ENCODE measurements around the gene HK1.
A peak's percentile ranks its signal among the peaks of the same experiment; 100 is the strongest.

Gene HK1

DNA sequence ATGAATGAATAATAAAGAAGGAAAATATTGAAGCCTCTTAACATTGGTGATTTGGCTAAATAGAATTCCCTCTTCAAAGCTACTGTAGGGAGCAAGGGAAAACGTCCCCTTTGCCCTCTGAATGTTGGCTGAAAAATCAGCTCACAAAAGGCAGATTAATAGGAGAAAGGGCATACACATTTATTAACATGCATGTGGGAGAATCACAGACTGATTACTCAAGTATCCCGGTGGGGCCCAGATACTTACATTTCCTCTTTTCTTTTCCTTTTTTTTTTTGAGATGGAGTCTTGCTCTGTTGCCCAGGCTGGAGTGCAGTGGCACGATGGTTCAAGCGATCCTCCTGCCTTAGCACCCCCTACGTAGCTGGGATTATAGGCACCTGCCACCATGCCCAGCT, 68.5 kb downstream of the HK1 start:
- TF ChIP-seq, protein P1, sequence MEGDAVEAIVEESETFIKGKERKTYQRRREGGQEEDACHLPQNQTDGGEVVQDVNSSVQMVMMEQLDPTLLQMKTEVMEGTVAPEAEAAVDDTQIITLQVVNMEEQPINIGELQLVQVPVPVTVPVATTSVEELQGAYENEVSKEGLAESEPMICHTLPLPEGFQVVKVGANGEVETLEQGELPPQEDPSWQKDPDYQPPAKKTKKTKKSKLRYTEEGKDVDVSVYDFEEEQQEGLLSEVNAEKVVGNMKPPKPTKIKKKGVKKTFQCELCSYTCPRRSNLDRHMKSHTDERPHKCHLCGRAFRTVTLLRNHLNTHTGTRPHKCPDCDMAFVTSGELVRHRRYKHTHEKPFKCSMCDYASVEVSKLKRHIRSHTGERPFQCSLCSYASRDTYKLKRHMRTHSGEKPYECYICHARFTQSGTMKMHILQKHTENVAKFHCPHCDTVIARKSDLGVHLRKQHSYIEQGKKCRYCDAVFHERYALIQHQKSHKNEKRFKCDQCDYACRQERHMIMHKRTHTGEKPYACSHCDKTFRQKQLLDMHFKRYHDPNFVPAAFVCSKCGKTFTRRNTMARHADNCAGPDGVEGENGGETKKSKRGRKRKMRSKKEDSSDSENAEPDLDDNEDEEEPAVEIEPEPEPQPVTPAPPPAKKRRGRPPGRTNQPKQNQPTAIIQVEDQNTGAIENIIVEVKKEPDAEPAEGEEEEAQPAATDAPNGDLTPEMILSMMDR (conservative IDR thresholded peaks at IDR 0.05; ENCODE audit: low read depth, low read length): no peak
- no peak for DNase-seq (ENCODE audit: low read depth)

DNA sequence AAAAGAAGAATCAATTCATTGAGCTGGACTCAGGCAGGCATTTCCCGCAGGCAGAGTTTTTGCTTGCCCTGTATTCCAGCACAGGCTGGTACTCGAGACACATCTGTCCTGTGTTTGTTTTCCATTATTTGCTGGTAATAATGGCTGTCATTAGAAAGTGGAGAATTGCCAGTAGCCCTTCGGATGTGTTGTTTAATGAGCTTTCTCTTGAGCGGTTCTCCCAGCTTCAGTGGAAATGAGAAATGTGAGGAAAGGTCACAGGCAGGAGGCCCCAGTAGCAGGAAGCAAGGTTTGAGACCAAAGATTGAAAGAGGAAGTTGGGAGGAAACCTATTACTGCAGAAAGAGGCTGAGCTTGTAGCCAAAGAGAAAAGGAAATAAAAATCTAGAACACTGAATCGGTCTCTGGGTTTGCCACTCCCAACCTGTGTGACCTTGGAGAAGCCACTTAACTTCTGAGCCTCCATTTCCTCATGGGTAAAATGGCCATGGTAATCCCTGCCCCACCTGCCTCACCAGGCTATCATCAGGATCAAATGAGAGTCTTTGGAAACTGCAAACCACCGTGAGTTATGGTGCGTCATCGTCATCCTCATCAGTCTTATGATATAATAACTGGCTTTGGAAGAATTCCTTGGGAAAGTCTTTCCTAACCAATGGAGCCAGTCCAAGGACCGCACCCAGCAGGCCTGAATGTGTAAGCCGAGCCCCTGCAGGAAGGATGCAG, 70.7 kb downstream of the HK1 start:
- peak; percentile 85 for DNase-seq (ENCODE audit: low read depth)
- TF ChIP-seq, protein P1 (conservative IDR thresholded peaks at IDR 0.05; ENCODE audit: low read depth, low read length): no peak
- H3K4me3 ChIP-seq (ENCODE audit: low read length): no peak overlapping the region

More for the DNA sequence above, 68.5 kb downstream of the HK1 start:
- H3K4me3 ChIP-seq (ENCODE audit: low read length): no peak overlapping the region

DNA sequence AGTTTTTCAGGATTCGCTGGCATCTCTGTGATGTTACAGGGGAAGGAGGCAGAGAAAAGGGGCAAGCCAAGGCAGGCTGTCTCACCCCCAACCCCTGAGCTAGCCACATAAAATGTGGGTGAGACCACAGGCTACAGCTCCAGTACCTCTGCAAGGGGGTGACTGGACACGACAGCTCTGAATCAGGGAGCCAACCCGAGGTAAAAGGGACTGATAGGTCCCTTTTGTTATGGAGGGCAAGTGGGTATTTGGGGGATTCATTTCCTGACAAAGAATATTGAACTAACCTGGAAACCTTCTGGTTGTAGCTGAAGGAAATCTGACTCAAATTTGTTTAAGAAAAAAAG, 71.2 kb downstream of the HK1 start:
- TF ChIP-seq, protein P1 (conservative IDR thresholded peaks at IDR 0.05; ENCODE audit: low read depth, low read length): no peak
- no peak overlapping the region for H3K4me3 ChIP-seq (ENCODE audit: low read length)
- DNase-seq (ENCODE audit: low read depth): no peak

DNA sequence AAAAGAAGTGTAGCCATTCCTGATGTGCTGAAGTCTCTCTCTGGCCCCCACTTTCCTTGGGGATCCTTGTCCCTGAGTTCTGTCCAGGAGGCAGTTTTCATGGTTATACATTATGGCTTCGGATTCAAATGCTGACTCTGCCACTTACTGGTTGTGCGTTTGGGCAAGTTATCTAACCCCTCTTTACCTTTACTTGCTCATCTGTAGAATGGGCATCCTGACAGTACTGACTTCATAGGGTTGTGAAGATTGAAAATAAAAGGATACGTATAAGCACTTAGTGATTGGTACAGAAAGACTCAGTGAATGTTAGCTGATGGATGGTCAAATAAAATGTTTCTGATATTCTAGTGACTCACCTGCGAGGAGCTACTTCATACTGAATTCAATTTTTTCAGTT, 73.3 kb downstream of the HK1 start:
- no peak overlapping the region for H3K4me3 ChIP-seq (ENCODE audit: low read length)
- TF ChIP-seq, protein P1 (conservative IDR thresholded peaks at IDR 0.05; ENCODE audit: low read depth, low read length): no peak
- no peak for DNase-seq (ENCODE audit: low read depth)

DNA sequence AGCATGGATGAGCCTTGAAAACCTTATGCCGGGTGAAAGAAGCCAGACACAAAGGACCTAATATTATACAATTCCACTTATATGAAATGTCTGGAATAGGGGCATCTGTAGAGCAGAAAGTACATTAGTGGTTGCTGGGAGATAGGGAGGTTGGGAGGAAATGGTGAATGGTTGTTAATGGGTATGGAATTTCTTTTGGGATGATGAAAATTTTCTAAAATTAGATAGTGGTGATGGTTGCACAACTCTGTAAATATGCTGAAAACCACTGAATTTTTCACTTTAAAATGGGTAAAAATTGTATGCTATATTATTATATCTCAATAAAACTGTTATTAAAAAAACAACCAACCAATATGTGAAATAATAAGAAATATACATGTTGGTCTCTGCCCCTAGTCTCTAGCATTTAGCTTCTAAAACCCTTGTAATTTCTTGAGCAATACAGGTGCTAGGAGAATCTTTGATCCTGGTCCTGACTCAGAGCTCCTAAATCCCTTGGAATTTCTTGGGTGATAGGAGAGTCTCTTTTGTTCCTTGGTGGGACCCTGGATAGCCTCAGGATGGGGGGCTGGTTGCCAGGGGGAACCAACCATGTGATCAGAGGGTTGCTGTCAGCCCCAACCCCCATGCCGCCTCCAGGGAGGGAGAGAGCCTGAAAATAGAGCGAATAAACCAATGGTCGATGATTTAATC, 74.4 kb downstream of the HK1 start:
- no peak for DNase-seq (ENCODE audit: low read depth)
- TF ChIP-seq, protein P1 (conservative IDR thresholded peaks at IDR 0.05; ENCODE audit: low read depth, low read length): no peak
- H3K4me3 ChIP-seq (ENCODE audit: low read length): no peak overlapping the region

DNA sequence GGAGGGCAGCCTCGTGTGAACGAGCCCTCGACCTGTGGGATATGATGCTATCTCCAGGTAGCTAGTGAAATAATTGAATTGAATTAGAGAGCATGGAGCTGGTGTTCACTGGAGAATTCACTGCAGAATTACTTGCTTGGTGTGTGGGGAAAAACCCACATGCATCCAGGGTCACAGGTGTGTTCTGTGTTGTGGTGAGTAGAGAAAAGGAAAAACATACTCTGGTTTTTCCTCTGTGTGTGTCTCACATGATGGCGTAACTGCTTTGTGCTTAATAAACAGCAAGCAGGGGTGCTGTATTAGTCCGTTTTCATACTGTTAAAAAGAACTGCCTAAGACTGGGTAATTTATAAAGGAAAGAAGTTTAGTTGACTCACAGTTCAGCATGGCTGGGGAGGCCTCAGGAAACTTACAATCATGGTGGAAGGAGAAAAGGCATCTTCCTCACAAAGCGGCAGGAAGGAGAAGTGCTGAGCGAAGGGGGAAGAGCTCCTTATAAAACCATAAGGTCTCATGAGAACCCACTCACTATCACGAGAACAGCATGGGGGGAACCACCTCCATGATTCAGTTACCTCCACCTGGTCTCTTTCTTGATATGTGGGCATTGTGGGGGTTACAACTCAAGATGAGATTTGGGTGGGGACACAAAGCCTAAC, 75.8 kb downstream of the HK1 start:
- H3K4me3 ChIP-seq (ENCODE audit: low read length): no peak overlapping the region
- TF ChIP-seq, protein P1 (conservative IDR thresholded peaks at IDR 0.05; ENCODE audit: low read depth, low read length): no peak

More for the DNA sequence above, 75.8 kb downstream of the HK1 start:
- no peak for DNase-seq (ENCODE audit: low read depth)
